ACHN (cell line): ENCODE measurements around the gene HSPB6.
A peak's percentile ranks its signal among the peaks of the same experiment; 100 is the strongest.

ENCODE experiments used
- DNase-seq: peaks from one replicate; pipeline ENCODE4 v3.0.0-alpha.2; 2015
- in situ Hi-C: cut with HindIII; loops from 2 replicates; pipeline ENCODE4 v1.10.0; 2017; ENCODE audit warnings: low sequenced_read_pairs, low pct_ligation_motif_present, low pct_unique_long_range_greater_than_20kb

The HSPB6 gene

GRCh38 chr19:35738021-35738886, 18.6 kb downstream of the HSPB6 start:
- DNase-seq = no peak
- in situ Hi-C loops = no loop called here

GRCh38 chr19:35736913-35737886, 19.6 kb downstream of the HSPB6 start:
- in situ Hi-C loops = no loop called here
- DNase-seq = peak; percentile 15

GRCh38 chr19:35734889-35735288, 21.9 kb downstream of the HSPB6 start:
- DNase-seq = no peak
- in situ Hi-C loops = no loop called here

- DNase-seq = no peak
- in situ Hi-C loops = no loop called here
Observed at GRCh38 chr19:35734273-35734672, 22.6 kb downstream of the HSPB6 start.

- in situ Hi-C loops = no loop called here
Observed at GRCh38 chr19:35733180-35734125, 23.4 kb downstream of the HSPB6 start.

GRCh38 chr19:35732540-35733179, 24.2 kb downstream of the HSPB6 start:
- no peak for DNase-seq
- in situ Hi-C loops = no loop called here

More at GRCh38 chr19:35733180-35734125, 23.4 kb downstream of the HSPB6 start:
- no peak for DNase-seq

GRCh38 chr19:35731779-35732405, 24.9 kb downstream of the HSPB6 start:
- no peak for DNase-seq
- in situ Hi-C loops = no loop called here

- in situ Hi-C loops = no loop called here
- DNase-seq = no peak
Observed at GRCh38 chr19:35731353-35731752, 25.5 kb downstream of the HSPB6 start.

GRCh38 chr19:35730326-35730725, 26.5 kb downstream of the HSPB6 start:
- DNase-seq = no peak
- in situ Hi-C loops = no loop called here

GRCh38 chr19:35729763-35730162, 27.1 kb downstream of the HSPB6 start:
- in situ Hi-C loops = no loop called here
- no peak for DNase-seq

- in situ Hi-C loops = no loop called here
- no peak for DNase-seq
Observed at GRCh38 chr19:35729021-35729420, 27.8 kb downstream of the HSPB6 start.

GRCh38 chr19:35727956-35728706, 28.7 kb downstream of the HSPB6 start:
- in situ Hi-C loops = no loop called here
- DNase-seq = no peak

- in situ Hi-C loops = no loop called here
- no peak for DNase-seq
Observed at GRCh38 chr19:35727053-35727955, 29.5 kb downstream of the HSPB6 start.

- no peak for DNase-seq
- in situ Hi-C loops = no loop called here
Observed at GRCh38 chr19:35725216-35725861, 31.5 kb downstream of the HSPB6 start.

GRCh38 chr19:35724560-35724959, 32.3 kb downstream of the HSPB6 start:
- DNase-seq = no peak
- in situ Hi-C loops = no loop called here
